GM19468 (cell line): Measurements from ENCODE around the gene IL22RA2.

ENCODE experiments used
- ATAC-seq: cut with Tn5 transposase; IDR thresholded peaks from one replicate; pipeline ENCODE4 v1.9.1; 2021; ENCODE audit warnings: mild to moderate bottlenecking, moderate library complexity, moderate number of reproducible peaks; ENCODE audit not compliant: unreplicated experiment; ENCODE audit errors: extremely low read depth

Gene IL22RA2

GRCh38 chr6:137200288-137200687 is 26.8 kb upstream of the IL22RA2 start:
- ATAC-seq, result no peak

DNA sequence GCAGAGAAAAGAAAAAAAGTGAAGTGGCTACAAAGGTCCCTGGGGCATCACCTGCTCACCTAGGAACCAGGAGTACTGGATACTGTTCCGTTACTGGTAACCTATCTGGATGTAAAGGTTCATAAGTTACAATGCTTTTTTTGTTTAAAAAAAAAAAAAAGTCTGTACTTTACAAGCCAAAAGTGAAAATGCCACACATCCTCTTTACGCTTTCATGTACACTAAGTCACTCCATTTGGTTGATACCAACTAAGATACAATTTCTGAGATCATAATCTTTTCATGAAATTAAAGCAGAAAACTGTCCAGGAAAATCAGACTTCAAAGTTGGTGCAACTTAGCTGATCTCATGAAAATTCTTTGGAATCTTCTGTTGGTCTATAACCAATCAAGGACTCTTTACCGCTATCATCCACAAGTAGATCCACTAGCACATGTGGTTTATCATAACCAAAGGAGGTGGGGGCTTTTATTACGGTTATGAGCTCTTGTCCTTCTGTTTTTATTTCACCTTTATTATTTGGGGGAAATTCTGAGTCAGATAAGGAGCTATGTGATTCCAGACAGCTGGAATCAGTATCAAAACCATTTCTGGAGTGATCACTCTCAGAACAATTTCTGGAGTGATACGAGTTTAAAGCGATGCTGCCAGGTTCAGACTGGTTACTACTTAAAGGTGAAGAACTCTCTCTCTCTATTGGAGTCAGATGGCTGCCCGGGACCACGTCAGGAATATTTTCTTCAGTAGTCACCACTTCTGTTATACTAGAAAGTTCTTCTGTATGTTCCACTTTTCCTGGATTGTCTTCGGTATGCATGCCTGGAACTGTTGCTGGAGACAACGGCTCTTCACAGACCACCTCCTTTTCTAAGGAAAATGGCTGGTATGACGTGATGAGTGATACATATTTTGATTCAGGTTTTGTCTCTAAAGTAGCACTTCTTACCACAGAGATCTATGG is 24.5 kb upstream of the IL22RA2 start:
- no peak for ATAC-seq

DNA sequence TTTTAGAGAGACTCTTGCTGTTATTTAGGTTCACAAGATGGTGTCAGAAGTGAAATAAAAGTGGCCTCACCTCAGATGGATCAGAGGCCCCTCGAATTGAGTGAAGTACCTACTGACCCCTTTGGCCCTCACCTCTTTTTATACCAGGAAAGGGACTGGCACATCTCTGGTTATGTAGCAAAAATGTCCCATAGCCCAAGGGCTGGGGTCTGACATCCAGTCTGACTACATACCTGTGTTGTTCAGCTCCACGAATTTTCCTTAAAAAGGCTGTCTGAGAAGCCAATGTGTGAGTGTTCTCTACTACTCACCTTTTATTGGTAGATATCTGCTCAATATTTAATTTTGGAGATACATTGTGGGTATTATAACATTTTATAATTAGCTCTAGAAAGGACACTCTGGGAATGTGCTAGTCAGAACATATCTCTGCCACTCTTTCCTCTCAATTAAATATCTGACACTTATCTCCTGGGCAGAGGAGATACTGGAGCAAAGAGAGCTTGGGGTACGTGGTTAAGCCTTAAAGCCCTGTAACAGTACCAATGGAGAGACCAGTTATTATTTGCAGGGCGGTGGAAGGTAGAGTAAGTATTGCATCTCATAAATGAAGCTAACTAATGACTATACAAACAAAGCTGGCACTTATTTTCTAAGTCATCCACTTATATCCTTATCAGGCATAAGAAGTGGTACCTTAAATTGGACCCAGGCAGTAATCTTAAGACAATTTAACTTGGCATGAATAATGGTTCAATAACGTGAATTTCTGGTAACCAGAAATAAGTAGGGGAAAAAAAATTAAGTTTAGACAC is 20.0 kb upstream of the IL22RA2 start:
- ATAC-seq, result no peak

- no peak for ATAC-seq
Measured at GRCh38 chr6:137192821-137193220, 19.4 kb upstream of the IL22RA2 start.

GRCh38 chr6:137191670-137192069 is 18.2 kb upstream of the IL22RA2 start:
- no peak for ATAC-seq

GRCh38 chr6:137191236-137191635 is 17.8 kb upstream of the IL22RA2 start:
- ATAC-seq, result no peak

GRCh38 chr6:137190583-137191094 is 17.2 kb upstream of the IL22RA2 start:
- ATAC-seq, result no peak

DNA sequence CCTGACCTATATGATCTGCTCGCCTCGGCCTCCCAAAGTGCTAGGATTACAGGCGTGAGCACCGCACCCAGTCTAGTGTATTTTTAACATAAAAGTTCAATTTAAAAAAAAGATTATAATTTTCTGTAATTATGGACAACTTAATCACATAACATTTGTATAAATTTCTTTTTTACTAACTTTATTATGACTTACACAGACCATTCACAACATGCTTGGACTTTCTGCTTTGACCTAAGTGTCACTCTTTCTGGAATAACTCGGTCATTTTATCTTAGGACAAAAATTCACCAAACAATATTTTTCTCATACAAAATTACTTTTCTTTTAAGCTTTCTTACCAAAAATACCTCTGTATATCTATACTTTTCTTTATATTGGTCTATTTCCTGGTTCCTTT is 15.4 kb upstream of the IL22RA2 start:
- ATAC-seq, result no peak

DNA sequence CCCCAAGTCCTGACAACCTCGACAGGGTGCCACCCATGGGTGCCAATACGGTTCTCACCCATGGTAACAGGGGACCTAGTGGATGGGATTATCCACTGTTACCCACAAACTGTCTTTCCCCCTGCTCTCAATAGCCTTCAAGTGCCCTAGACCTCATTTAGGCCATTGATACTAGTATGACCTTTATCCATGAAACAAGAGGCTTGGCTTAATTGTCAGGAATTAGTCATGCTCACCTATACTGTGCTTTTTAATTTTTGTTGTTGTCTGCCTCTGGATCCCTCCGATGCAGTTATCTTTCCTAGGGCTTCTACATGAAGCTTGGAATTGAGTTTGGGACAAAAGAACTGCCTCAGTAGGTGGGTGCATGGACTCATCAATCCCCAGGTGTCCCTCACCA is 11.8 kb upstream of the IL22RA2 start:
- ATAC-seq, result no peak

DNA sequence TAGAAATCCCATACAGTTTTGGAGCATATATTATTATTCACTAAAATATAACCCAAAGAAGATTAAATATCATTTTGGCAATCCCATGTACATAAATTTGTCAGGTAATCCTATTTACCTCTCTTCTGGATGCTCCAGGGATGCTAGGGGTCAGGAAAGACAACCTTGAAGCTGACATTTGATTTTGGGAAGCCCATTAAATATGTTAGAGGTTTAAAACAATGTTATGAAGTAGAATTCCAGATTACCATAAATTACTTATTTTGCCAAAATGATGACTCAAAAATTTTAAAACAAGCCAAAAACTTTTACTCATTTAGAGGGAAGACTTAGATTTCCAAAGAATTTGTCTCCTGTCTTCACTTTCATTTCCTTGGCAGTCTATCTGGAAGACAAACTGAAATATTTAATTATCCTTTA is 9.2 kb upstream of the IL22RA2 start:
- ATAC-seq, result no peak

DNA sequence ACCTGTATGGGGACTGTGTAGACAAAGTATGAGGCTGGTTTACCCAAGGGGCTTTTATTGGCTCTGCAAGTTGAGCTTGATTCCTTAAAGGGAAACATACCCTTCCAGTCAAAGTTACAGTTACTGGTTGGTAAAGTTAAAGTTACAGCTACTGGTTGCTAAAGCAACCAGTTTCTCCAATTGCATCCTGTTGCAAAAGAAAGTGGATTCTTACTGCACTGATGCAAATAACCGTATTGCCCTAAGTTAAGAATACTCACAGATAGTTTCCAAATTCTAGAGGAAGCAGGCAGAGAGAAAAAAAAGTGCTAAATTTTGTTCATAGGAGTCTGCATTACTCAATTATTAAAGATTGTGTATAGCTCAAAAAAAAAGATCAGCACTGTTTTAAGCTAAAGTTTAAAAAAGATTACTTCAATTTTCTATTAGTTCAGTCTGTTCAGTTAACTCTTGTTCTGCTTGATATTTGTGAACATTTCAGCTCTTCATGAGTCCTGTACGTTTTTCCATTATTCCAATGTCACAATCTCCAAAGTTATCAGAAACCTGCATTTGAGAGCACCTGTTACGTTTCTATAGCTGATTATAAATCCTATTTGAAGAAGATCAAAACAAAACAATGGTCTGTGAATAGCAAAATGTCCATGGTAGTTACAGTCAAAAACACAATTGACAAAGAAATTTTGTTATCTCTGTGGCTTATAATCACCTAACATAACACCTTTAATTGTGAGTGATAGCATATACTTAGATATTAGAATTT is 8.6 kb upstream of the IL22RA2 start:
- no peak for ATAC-seq

DNA sequence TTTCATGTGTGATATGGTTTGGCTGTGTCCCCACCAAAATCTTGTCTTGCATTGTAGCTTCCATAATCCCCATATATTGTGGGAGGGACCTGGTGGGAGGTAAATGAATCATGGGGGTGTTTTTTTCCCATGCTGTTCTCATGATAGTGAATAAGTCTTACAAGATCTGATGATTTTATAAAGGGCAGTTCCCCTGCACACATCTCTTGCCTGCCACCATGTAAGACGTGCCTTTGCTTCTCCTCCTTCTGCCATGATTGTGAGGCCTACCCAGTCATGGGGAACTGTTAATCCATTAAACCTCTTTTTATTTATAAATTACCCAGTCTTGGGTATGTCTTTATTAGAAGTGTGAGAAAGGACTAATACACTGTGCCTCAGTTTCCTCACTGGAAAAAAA is 4.2 kb upstream of the IL22RA2 start:
- ATAC-seq, result no peak

- ATAC-seq, result no peak
Measured at GRCh38 chr6:137176729-137177128, 3.3 kb upstream of the IL22RA2 start.

DNA sequence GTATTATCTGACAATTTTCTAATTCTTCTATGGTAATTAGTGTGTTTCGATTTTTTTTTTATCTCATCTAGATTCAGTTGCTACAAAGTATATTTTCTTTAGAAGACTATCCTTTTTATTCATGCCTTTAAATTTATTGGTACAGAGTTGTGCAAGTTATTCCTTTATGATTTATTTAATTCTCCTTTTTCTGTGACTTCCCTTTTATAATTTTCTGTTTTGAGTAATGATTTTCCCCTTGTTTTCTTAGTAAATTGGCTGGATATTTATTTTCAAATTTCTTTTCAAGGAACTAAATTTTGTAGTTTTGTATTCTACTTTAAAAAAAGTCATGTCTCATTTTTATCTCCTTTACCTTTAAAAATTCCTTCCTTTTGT is 2.4 kb upstream of the IL22RA2 start:
- no peak for ATAC-seq

DNA sequence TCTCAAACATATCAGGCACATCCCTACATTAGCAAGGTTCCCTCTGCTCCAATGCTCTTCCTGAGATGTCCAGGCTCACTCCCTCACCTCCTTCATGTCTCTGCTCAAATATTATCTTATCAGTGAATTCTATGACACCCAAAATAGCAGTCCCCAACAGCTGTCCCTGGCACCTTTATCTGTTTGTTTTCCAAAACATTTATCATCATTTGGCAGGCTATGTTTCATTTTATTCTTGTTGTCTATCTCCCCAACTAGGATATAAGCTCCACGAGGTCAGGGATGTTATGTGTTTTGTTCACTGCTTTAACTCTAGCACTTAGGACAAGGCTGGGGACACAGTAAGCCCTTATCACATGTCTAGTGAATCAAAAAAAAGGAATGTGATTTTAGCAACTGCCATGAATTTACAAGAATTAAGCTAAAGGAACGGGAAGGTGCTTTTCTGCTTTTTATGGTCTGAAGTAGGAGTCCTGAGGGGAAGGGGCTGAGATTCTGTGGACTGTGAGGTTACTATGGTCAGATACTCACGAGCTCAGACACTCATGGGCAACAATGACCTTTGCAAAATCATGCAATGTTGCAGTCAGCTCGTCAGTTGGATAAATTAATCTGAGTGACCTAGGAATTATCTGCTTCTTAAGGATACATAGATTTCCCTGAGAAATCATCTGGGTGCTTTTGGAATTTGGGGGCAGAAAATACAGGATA is 1.9 kb upstream of the IL22RA2 start:
- ATAC-seq, result no peak

DNA sequence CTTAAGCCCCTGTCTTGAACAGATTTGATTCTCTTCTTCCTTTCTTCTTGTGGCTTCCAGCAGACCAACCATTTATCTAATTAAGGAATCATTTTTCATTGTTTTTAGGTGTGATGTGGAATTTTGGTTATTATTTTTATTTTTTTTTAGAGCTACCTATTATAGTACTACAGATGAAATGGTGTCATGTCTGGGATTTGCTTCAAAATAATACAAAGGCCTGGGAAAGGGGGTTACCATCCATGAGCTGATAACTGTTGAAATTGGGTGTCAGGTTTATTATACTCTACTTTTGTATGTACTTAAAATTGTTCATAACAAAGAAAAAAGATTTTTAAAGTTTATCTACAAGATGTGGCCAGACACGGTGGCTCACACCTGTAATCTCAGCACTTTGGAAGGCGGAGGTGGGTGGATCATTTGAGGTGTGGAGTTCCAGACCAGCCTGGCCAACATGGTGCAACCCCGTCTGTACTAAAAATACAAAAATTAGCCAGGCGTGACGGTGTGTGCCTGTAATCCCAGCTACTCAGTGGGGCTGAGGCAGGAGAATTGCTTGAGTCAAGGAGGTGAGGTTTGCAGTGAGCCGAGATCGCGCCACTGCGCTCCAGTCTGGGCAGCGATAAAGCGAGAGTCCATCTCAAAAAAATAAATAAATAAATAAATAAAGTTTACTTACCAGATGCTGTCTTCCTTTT is 561 bp downstream of the IL22RA2 start:
- ATAC-seq, result no peak

DNA sequence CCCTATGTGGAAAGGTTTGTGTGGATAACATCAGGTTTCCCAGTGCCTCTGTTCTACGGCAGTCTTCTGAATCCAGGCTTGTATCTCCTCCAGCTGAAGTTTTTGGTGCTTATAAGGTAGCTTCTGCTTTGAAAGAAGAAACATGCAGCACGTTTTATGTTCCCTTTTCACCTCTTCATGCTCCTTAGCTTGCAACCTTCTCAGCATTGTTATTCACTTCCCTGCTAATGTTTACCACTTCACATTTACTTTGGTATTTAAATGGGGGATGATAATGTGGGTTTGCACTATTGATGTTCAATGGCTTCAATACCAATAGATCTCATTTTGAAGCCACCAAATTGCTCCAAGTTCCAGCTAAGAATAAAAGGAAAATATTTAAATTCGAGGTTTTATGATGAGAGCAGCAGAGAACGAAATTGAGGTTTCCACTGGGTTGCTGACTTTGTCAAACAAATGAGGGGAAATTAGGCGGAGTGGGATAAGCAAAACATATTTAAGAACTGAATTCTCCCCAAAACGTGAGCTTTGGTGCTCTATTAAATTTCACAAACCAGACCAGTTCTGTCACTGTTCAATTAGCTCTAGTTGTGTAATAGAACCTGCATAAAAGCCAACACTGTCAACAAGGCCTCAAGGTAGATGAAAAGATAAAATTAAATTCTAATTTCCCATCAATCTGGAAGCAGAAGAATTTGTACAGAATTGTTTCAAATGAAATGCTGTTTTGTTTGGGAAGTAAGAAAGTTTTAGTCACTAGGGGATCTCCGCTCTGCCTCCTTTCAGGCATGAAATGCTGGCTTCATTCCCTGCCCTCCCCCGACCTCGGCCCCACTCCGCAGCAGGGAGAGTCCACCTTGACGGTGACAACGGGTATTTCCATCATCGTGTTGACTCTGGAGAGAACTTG is 1.4 kb downstream of the IL22RA2 start:
- ATAC-seq, result no peak

DNA sequence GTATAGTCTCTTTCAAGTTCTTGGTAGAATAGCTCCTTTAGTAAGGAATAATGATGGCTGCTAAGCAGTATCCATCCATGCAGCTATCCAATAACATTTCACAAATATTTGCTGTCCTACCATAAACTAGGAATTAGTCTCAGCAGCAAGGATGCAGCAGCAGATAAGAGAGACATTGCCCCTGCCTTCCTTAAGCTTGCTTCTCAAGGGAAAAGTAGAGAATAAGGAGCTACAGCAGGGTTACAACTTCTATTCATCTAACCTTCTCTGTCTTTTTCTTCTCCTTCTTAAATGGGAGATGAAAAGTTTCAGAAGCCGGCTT is 2.4 kb downstream of the IL22RA2 start:
- no peak for ATAC-seq
